HepG2 (cell line): ENCODE measurements around the gene WBP2NL. TPM values are rescaled to one million over a fixed set of nuclear protein-coding genes. Genes with fewer than 3 reads are reported as not detected.

Experiments used
- ATAC-seq: fragments of 200-7000 bp; cut with Tn5 transposase; 3 replicates; pipeline ENCODE4 v1.9.1; 2020; ENCODE audit warnings: mild to moderate bottlenecking, moderate library complexity
- BruUV-seq: library from RNA; stranded (reverse); fragments of 400-500 nt; replicated peaks from 2 replicates; lab custom pipeline; 2021; lab: Mats Ljungman, UMichigan
- CTCF ChIA-PET: fragments of 300-600 bp; formaldehyde crosslinking; extraction: SDS; loops from one replicate; lab custom pipeline; 2021; ENCODE audit warnings: low total read pairs, inconsistent platforms, low intra/inter-chr PET ratio; lab: Yijun Ruan, JAX
- POLR2A ChIA-PET: fragments of 350-600 bp; sonication (Branson Sonifier 250); formaldehyde crosslinking; loops from one replicate; lab custom pipeline; 2020; ENCODE audit warnings: antibody characterized with exemption, inconsistent platforms; lab: Yijun Ruan, JAX
- DNase-seq: peaks from one replicate; pipeline ENCODE4 v3.0.0-alpha.2; 2015; ENCODE audit warnings: low spot score
- FAIRE-seq: peaks from 3 replicates; lab custom pipeline; 2011; peaks lifted over from hg19 to GRCh38; lab: Jason Lieb, UNC
- H2AFZ ChIP-seq: one replicate; pipeline ENCODE4 v1.6.1; 2011; ENCODE audit warnings: low read length, inconsistent platforms
- H3K27ac ChIP-seq: fragments of 300-600 bp; 3 replicates; pipeline ENCODE4 v1.8.0; 2011; ENCODE audit warnings: mixed run types, mild to moderate bottlenecking, mixed read lengths, low read length, inconsistent platforms; ENCODE audit not compliant: insufficient read depth; ENCODE audit errors: extremely low read length
- H3K27me3 ChIP-seq, 2 experiments: fragments of 200-600 bp in 1 of 2; 2 replicates in 1 of 2; 3 replicates in 1 of 2; pipeline versions ENCODE4 v1.6.0 to v1.8.0; 2011; ENCODE audit warnings: low read length in 2 of 2, mild to moderate bottlenecking in 2 of 2, moderate library complexity in 2 of 2, inconsistent platforms in 1 of 2; ENCODE audit not compliant: insufficient read depth in 2 of 2, control insufficient read depth in 1 of 2
- H3K36me3 ChIP-seq, 2 experiments: fragments of 200-600 bp in 1 of 2; replicated peaks in 1 of 2; 2 replicates in 1 of 2; 3 replicates in 1 of 2; pipeline versions ENCODE4 v1.5.1 to v1.8.0; 2011; ENCODE audit warnings: low read length in 2 of 2, inconsistent platforms in 1 of 2; ENCODE audit not compliant: insufficient read depth in 2 of 2, control insufficient read depth in 1 of 2
- H3K4me1 ChIP-seq: 2 replicates; pipeline ENCODE4 v1.5.1; 2012; ENCODE audit warnings: low read length, inconsistent platforms; ENCODE audit not compliant: insufficient read depth
- H3K4me2 ChIP-seq: 2 replicates; pipeline ENCODE4 v1.6.0; 2011; ENCODE audit warnings: low read depth, low read length, inconsistent platforms
- H3K4me3 ChIP-seq, 3 experiments: fragments of 200-600 bp in 1 of 3; sonication (generic), shearing (Covaris generic) in 1 of 3; replicated peaks in 1 of 3; 2 replicates each; pipeline ENCODE4 v1.5.1; 2011 to 2016; ENCODE audit warnings: low read length in 3 of 3, inconsistent platforms in 2 of 3, low read depth in 2 of 3, mild to moderate bottlenecking in 2 of 3, control low read depth in 1 of 3, mixed read lengths in 1 of 3; ENCODE audit not compliant: insufficient read depth in 1 of 3
- H3K79me2 ChIP-seq: one replicate; pipeline ENCODE4 v1.6.1; 2011; ENCODE audit warnings: low read length, inconsistent platforms; ENCODE audit not compliant: insufficient read depth
- H3K9ac ChIP-seq: 2 replicates; pipeline ENCODE4 v1.6.0; 2011; ENCODE audit warnings: mild to moderate bottlenecking, low read depth, low read length, inconsistent platforms; ENCODE audit not compliant: insufficient read depth
- H3K9me3 ChIP-seq: 2 replicates; pipeline ENCODE4 v1.5.1; 2012; ENCODE audit warnings: mild to moderate bottlenecking, low read length
- H4K20me1 ChIP-seq: 2 replicates; pipeline ENCODE4 v1.6.0; 2011; ENCODE audit warnings: inconsistent platforms, mild to moderate bottlenecking, low read length, moderate library complexity; ENCODE audit not compliant: insufficient read depth
- CC2D1A ChIP-seq: sonication (generic); formaldehyde crosslinking; IDR thresholded peaks from 2 replicates; pipeline ENCODE4 v1.8.1; 2023; ENCODE audit warnings: mild to moderate bottlenecking, missing genetic modification reagents
- GABPB1 ChIP-seq: IDR thresholded peaks from 2 replicates; pipeline ENCODE4 v1.6.1; 2016; ENCODE audit warnings: mild to moderate bottlenecking, missing genetic modification reagents, moderate library complexity, missing compliant biosample characterization
- HDAC6 ChIP-seq: fragments of 200-600 bp; sonication (generic); IDR thresholded peaks from 2 replicates; pipeline ENCODE4 v1.7.0; 2017; ENCODE audit warnings: mild to moderate bottlenecking, antibody characterized with exemption, low read length, low read depth
- HOXA7 ChIP-seq: sonication (generic); formaldehyde crosslinking; IDR thresholded peaks from 2 replicates; pipeline ENCODE4 v1.8.1; 2022; ENCODE audit warnings: mild to moderate bottlenecking, missing genetic modification reagents, moderate library complexity
- MBNL3 ChIP-seq: fragments of 250-450 bp; sonication (Bioruptor Pico); conservative IDR thresholded peaks from 2 replicates; pipeline ENCODE4 v1.8.0; 2022; ENCODE audit warnings: mild to moderate bottlenecking, inconsistent platforms
- MLLT10 ChIP-seq: sonication (generic); formaldehyde crosslinking; IDR thresholded peaks from 2 replicates; pipeline ENCODE4 v1.4.0; 2020; ENCODE audit warnings: missing genetic modification reagents
- PCBP2 ChIP-seq: fragments of 200-400 bp; formaldehyde crosslinking; optimal IDR thresholded peaks from 2 replicates; pipeline ENCODE3; 2018; ENCODE audit warnings: low read length, low read depth; ENCODE audit not compliant: poor library complexity, severe bottlenecking
- PLRG1 ChIP-seq: fragments of 450-650 bp; conservative IDR thresholded peaks from 2 replicates; pipeline ENCODE4 v1.6.1; 2016
- RXRA ChIP-seq: sonication (generic); formaldehyde crosslinking; IDR thresholded peaks from 2 replicates; pipeline ENCODE4 v1.5.1; 2020; ENCODE audit warnings: missing genetic modification reagents
- SAFB2 ChIP-seq: sonication (generic); formaldehyde crosslinking; IDR thresholded peaks from 2 replicates; pipeline ENCODE4 v1.5.1; 2020; ENCODE audit warnings: missing genetic modification reagents, low read depth, mild to moderate bottlenecking, borderline replicate concordance
- SCMH1 ChIP-seq: sonication (generic); formaldehyde crosslinking; IDR thresholded peaks from 2 replicates; pipeline ENCODE4 v1.9.0; 2021; ENCODE audit warnings: missing genetic modification reagents, mild to moderate bottlenecking, borderline replicate concordance
- SYNCRIP ChIP-seq: fragments of 200-400 bp; formaldehyde crosslinking; IDR thresholded peaks from 2 replicates; pipeline ENCODE4 v1.6.1; 2018; ENCODE audit warnings: mild to moderate bottlenecking, low read depth, low read length; ENCODE audit not compliant: insufficient read depth
- TP53 ChIP-seq: sonication (generic); formaldehyde crosslinking; conservative IDR thresholded peaks from 2 replicates; pipeline ENCODE4 v1.4.0; 2020; ENCODE audit warnings: missing genetic modification reagents
- ZNF10 ChIP-seq: sonication (generic); formaldehyde crosslinking; IDR thresholded peaks from 2 replicates; pipeline ENCODE4 v1.4.0; 2020; ENCODE audit warnings: mild to moderate bottlenecking, low read depth, missing genetic modification reagents, borderline replicate concordance
- ZNF33B ChIP-seq: sonication (generic); formaldehyde crosslinking; IDR thresholded peaks from 2 replicates; pipeline ENCODE4 v1.5.1; 2020; ENCODE audit warnings: mild to moderate bottlenecking, missing genetic modification reagents
- ZNF34 ChIP-seq: sonication (generic); formaldehyde crosslinking; IDR thresholded peaks from 2 replicates; pipeline ENCODE4 v1.4.0; 2020; ENCODE audit warnings: mild to moderate bottlenecking, missing genetic modification reagents, borderline replicate concordance
- ZNF563 ChIP-seq: sonication (generic); formaldehyde crosslinking; IDR thresholded peaks from 2 replicates; pipeline ENCODE4 v1.8.0; 2022; ENCODE audit warnings: mild to moderate bottlenecking, moderate library complexity, missing genetic modification reagents
- ZNF761 ChIP-seq: sonication (generic); formaldehyde crosslinking; conservative IDR thresholded peaks from 2 replicates; pipeline ENCODE4 v1.4.0; 2020; ENCODE audit warnings: mild to moderate bottlenecking, missing genetic modification reagents
- WGBS: methylation state at CpG from one replicate; pipeline ENCODE4 v1.1.6; 2017; ENCODE audit warnings: low lambda C conversion rate; 5-methylcytosine and 5-hydroxymethylcytosine counted together
- in situ Hi-C: cut with HindIII; loops from 2 replicates; pipeline ENCODE4 v1.10.0; 2017; ENCODE audit warnings: low pct_unique_long_range_greater_than_20kb; ENCODE audit not compliant: extremely low pct_ligation_motif_present
- intact Hi-C: fragments of 100-400 bp; cut with micrococcal nuclease; formaldehyde crosslinking; loops from one replicate; pipeline ENCODE4 v1.10.0; 2022; ENCODE audit not compliant: unreplicated experiment
- polyA plus RNA-seq, 8 experiments: library from polyadenylated mRNA; depleted of rRNA in 3 of 8; stranded (reverse) in 7 of 8; unstranded in 1 of 8; fragments of >200 nt; fragmentation: Illumina TruSeq in 4 of 8; extraction: Trizol in 4 of 8; gene quantifications; 2 replicates each; pipeline versions ENCODE4 v1.2.1 to v1.2.3, GENCODE V29; 2011 to 2016; ENCODE audit warnings: low read depth in 4 of 8, missing spikeins in 1 of 8, mixed read lengths in 1 of 8; ENCODE audit not compliant: insufficient read depth in 1 of 8
- total RNA-seq, 5 experiments: library from RNA; depleted of rRNA; stranded (reverse); fragments of >200 nt; fragmentation: Illumina TruSeq; extraction: Trizol; gene quantifications; 2 replicates each; pipeline ENCODE4 v1.2.3, GENCODE V29; 2016; ENCODE audit warnings: low read depth in 1 of 5
- TF ChIP-seq, protein P1 (sequence below): sonication (generic); formaldehyde crosslinking; IDR thresholded peaks from 2 replicates; pipeline ENCODE4 v1.9.0; 2022; ENCODE audit warnings: low read depth, missing genetic modification reagents
- TF ChIP-seq, protein P2 (sequence below): sonication (generic); formaldehyde crosslinking; IDR thresholded peaks from 2 replicates; pipeline ENCODE4 v1.4.0; 2020; ENCODE audit warnings: missing genetic modification reagents, borderline replicate concordance
- TF ChIP-seq, protein P3 (sequence below): sonication (generic); formaldehyde crosslinking; IDR thresholded peaks from 2 replicates; pipeline ENCODE4 v1.8.1; 2023; ENCODE audit warnings: mild to moderate bottlenecking, missing genetic modification reagents

Gene WBP2NL
- total and polyA plus RNA-seq, 2 of the 13 experiments (the other 11 are each of a cell fraction or from before 2014, with no cell fraction given) = not detected

DNA sequence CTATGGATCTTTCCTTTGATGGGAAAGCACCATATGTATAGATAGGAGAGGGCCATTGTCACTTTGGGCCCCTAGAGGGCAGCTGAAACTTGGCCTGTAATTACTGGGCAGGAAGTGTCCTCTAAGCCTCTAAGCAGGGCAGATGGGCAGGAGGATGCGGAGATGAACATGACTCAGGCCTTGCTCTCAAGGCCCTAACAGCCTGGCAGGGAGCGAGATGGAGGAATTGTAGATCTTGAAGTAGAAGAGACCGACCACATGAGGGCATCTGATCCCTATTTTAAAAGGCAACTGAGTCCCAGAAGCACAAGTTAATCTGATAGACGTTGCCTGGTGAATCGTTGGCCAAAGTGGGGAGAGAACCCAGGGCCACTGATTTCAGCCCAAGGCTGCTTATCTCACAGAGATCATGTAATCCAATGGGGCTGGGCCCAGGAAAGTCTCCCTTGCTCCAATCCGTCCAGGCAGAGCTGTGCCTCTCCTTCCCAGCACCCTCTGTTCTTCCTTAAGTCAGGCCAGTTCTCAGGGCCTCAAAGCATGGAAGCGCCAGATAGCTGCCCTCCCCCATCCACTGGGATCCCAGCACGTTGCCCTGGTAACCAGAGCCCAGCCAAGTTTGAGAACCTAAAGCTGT lies 31.9 kb upstream of the WBP2NL start (continued):
- TF ChIP-seq ZNF563 (CRISPR knock-in tag) = no peak
- TF ChIP-seq, protein P1, sequence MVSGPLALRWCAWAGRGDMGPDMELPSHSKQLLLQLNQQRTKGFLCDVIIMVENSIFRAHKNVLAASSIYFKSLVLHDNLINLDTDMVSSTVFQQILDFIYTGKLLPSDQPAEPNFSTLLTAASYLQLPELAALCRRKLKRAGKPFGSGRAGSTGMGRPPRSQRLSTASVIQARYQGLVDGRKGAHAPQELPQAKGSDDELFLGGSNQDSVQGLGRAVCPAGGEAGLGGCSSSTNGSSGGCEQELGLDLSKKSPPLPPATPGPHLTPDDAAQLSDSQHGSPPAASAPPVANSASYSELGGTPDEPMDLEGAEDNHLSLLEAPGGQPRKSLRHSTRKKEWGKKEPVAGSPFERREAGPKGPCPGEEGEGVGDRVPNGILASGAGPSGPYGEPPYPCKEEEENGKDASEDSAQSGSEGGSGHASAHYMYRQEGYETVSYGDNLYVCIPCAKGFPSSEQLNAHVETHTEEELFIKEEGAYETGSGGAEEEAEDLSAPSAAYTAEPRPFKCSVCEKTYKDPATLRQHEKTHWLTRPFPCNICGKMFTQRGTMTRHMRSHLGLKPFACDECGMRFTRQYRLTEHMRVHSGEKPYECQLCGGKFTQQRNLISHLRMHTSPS (CRISPR knock-in tag) = no peak
- TF ChIP-seq ZNF33B (CRISPR knock-in tag) = no peak
- TF ChIP-seq, protein P2, sequence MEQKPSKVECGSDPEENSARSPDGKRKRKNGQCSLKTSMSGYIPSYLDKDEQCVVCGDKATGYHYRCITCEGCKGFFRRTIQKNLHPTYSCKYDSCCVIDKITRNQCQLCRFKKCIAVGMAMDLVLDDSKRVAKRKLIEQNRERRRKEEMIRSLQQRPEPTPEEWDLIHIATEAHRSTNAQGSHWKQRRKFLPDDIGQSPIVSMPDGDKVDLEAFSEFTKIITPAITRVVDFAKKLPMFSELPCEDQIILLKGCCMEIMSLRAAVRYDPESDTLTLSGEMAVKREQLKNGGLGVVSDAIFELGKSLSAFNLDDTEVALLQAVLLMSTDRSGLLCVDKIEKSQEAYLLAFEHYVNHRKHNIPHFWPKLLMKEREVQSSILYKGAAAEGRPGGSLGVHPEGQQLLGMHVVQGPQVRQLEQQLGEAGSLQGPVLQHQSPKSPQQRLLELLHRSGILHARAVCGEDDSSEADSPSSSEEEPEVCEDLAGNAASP (CRISPR knock-in tag) = no peak
- TF ChIP-seq ZNF761 (CRISPR knock-in tag) = no peak
- TF ChIP-seq TP53 (CRISPR knock-in tag) = no peak
- TF ChIP-seq GABPB1 (CRISPR knock-in tag) = 0 out of 2 replicates have a peak, but pooled peaks have one; percentile 19
- TF ChIP-seq ZNF10 (CRISPR knock-in tag) = no peak
- TF ChIP-seq MLLT10 (CRISPR knock-in tag) = no peak

DNA sequence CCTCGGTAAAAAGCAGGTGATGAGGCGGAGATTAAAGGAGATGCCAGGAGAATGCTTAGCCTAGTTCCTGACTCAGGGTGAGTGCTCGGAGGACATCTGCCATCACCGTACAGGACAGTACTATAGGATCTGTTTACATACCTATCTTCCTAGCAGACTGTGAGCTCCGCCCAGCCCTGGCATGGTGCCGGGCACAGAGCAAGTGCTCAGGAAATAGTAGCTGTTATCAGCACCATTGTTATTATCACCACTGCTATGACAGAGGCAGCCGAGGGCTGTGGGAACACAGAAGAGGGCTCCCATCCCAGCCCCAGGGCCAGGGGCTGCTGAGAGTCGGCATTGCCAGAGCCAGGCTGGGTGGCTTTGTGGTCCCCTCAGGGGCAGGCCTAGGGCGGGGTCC lies 30.0 kb upstream of the WBP2NL start:
- intact Hi-C loops = no loop called here
- FAIRE-seq = no peak
- Histone ChIP-seq H2AFZ (no peak overlapping the region), H3K79me2 (no peaks in the 10 kb centered on the region), H4K20me1 (no peaks in the 10 kb centered on the region), H3K36me3 (no peaks in the 10 kb centered on the region), H3K4me1 (peaks cover 11% of the 10 kb centered on the region; the same call in 1 of the 2 replicates), H3K27me3 (peaks cover 2 to 38% of the 10 kb centered on the region in 2 experiments; a peak in 4 of 5 replicates), H3K27ac (no peak overlapping the region), H3K9ac (no peak overlapping the region), H3K9me3 (no peaks in the 10 kb centered on the region), H3K4me2 (peak overlapping the region; percentile 23; the same call in 1 of the 2 replicates), H3K4me3 (no peak overlapping the region)
- POLR2A ChIA-PET = no interaction called here
- peak; percentile 66 for ATAC-seq
- DNase-seq = peak; percentile 52
- BruUV-seq = no TSS peak
- in situ Hi-C loops = loop anchor here (5.0 to 25.0 kb wide), 3 partner anchors 104 to 469 kb away; partner anchors contain the start of genes NAGA, NFAM1 and PHETA2
- CTCF ChIA-PET = no interaction called here
- 7% methylated on average over 9 of the region's 9 CpGs for WGBS
- TF ChIP-seq CC2D1A (CRISPR knock-in tag) (no peak), PLRG1 (no peak), SYNCRIP (no peak), PCBP2 (no peak), HOXA7 (CRISPR knock-in tag) (no peak), MBNL3 (CRISPR knock-in tag) (no peak), HDAC6 (no peak), RXRA (0 out of 2 replicates have a peak, but pooled peaks have one; percentile 16), ZNF34 (CRISPR knock-in tag) (no peak), SAFB2 (CRISPR knock-in tag) (no peak), SCMH1 (no peak)
- TF ChIP-seq, protein P3, sequence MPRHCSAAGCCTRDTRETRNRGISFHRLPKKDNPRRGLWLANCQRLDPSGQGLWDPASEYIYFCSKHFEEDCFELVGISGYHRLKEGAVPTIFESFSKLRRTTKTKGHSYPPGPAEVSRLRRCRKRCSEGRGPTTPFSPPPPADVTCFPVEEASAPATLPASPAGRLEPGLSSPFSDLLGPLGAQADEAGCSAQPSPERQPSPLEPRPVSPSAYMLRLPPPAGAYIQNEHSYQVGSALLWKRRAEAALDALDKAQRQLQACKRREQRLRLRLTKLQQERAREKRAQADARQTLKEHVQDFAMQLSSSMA (CRISPR knock-in tag) = no peak
